Measurements from ENCODE around the gene KRT7.

DNA sequence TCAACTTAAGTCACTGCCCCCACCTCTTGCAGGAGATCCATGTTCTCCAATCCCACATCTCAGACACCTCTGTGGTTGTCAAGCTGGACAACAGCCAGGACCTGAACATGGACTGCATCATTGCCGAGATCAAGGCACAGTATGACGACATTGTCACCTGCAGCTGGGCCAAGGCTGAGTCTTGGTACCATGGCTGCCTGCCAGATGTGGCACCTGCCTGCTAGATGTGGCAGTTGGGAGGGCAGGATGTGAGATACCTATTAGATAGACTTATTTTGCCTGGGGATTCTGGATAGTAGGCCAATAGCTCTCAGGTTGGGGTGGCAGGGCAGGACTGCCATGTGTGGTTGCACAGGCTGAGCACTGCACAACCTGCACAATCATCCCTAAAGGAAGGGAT, 33.5 kb downstream of the KRT7 start:
- TF ChIP-seq, protein P1, sequence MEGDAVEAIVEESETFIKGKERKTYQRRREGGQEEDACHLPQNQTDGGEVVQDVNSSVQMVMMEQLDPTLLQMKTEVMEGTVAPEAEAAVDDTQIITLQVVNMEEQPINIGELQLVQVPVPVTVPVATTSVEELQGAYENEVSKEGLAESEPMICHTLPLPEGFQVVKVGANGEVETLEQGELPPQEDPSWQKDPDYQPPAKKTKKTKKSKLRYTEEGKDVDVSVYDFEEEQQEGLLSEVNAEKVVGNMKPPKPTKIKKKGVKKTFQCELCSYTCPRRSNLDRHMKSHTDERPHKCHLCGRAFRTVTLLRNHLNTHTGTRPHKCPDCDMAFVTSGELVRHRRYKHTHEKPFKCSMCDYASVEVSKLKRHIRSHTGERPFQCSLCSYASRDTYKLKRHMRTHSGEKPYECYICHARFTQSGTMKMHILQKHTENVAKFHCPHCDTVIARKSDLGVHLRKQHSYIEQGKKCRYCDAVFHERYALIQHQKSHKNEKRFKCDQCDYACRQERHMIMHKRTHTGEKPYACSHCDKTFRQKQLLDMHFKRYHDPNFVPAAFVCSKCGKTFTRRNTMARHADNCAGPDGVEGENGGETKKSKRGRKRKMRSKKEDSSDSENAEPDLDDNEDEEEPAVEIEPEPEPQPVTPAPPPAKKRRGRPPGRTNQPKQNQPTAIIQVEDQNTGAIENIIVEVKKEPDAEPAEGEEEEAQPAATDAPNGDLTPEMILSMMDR (conservative IDR thresholded peaks at IDR 0.05; ENCODE audit: low read length) = no peak
- TF ChIP-seq EZH2phosphoT487 (IDR thresholded peaks at IDR 0.05; ENCODE audit: borderline replicate concordance, low read depth, low read length) = no peak
